ENCODE data around the gene PAK2.

GRCh38 chr3:196774191-196774820 lies 34.6 kb downstream of the PAK2 start:
- TF ChIP-seq CTCF (IDR thresholded peaks at IDR 0.05) (no peak), POLR2A (IDR thresholded peaks at IDR 0.05) (no peak)
